ENCODE measurements around the gene SPATA33. TPM values are rescaled to one million over a fixed set of nuclear protein-coding genes. Genes with fewer than 3 reads are reported as not detected.

Gene SPATA33
- polyA plus RNA-seq, 2 of the 4 experiments (the other 2 are of a cell fraction), result 6.1 to 12.1 TPM

DNA sequence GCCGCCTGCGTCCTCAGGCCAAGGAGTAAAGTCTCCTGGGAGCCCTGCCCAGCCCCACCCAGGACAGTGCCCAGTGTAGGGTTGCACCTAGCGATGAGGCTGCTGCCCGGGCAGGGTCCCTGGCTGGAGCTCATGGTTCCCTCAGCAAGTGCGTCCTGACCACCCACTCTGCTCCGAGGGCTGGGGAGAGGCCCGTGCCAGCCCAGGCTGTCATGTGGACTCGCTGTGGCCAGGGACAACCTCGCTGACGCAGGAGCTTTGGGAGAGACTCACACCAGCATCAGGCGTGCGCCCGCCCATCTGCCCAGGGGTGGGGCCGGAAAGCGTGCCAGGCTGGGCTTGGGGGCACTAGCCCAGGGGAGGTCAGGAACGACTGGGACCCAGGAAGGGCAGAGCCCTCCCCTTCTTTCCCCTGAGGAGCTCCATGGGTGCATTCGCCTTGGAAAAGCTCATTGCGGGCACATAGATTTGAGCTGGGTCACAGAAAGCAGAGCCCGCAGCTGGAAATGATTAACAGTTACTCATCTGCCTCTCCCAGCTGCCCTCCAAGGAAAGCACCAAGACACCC, 24.5 kb upstream of the SPATA33 start:
- no peak for FAIRE-seq
- peak overlapping the region; percentile 95 for H3K4me2 ChIP-seq
- peak overlapping the region; percentile 24 for H3K4me3 ChIP-seq
- H3K9me3 ChIP-seq, result peaks cover 6% of the 10 kb centered on the region; the same call in 1 of the 3 replicates
- peak; percentile 84 to 86 for ATAC-seq
- H3K27ac ChIP-seq, result peak overlapping the region; percentile 87 to 88
- CTCF ChIA-PET, result interaction anchor here (0.7 to 11.1 kb wide), 13 partner anchors 8 to 70 kb away, joined by 3 to 143 read pairs (median 3); partner anchors contain the start of genes CPNE7 and DPEP1
- H3K4me1 ChIP-seq, result peaks cover 27% of the 10 kb centered on the region
- WGBS (ENCODE audit: missing lambda C conversion rate), result 0% methylated on average over 5 of the region's 19 CpGs
- DNase-seq (ENCODE audit: low read depth in 1 of 2, low spot score in 1 of 2), result peak; percentile 72 to 83
- POLR2A ChIA-PET, result interaction anchor here (0.6 to 1.3 kb wide), 8 partner anchors 10 to 70 kb away, joined by 3 to 6 read pairs (median 4); partner anchors contain the start of gene CDK10
- peak in 1 of 2 experiments; percentile 54; a peak in 1 of 5 replicates for TF ChIP-seq JUN (IDR thresholded peaks at IDR 0.05)
- TF ChIP-seq HEYL (CRISPR knock-in tag; IDR thresholded peaks at IDR 0.05), result no peak
- no peak for TF ChIP-seq FOSL2 (IDR thresholded peaks at IDR 0.05)
- TF ChIP-seq FOSL2 (CRISPR knock-in tag; IDR thresholded peaks at IDR 0.05), result peak; percentile 14; the same call in 1 of the 2 replicates
- peak; percentile 73; the same call in 1 of the 2 replicates for TF ChIP-seq BHLHE40 (IDR thresholded peaks at IDR 0.05; ENCODE audit: low read depth, low read length)
- TF ChIP-seq POLR2A (IDR thresholded peaks at IDR 0.05; ENCODE audit: low read length), result peak; percentile 54
- TF ChIP-seq POLR2AphosphoS2 (conservative IDR thresholded peaks at IDR 0.05; ENCODE audit: low read length), result no peak
- TF ChIP-seq KDM1A (IDR thresholded peaks at IDR 0.05; ENCODE audit: low read depth), result no peak
- TF ChIP-seq HDAC2 (IDR thresholded peaks at IDR 0.05), result no peak
- no peak for TF ChIP-seq CBX2 (IDR thresholded peaks at IDR 0.05; ENCODE audit: borderline replicate concordance, low read depth)
- no peak for TF ChIP-seq CHD2 (IDR thresholded peaks at IDR 0.05; ENCODE audit: low read length, partially characterized antibody)
- TF ChIP-seq, protein P1, sequence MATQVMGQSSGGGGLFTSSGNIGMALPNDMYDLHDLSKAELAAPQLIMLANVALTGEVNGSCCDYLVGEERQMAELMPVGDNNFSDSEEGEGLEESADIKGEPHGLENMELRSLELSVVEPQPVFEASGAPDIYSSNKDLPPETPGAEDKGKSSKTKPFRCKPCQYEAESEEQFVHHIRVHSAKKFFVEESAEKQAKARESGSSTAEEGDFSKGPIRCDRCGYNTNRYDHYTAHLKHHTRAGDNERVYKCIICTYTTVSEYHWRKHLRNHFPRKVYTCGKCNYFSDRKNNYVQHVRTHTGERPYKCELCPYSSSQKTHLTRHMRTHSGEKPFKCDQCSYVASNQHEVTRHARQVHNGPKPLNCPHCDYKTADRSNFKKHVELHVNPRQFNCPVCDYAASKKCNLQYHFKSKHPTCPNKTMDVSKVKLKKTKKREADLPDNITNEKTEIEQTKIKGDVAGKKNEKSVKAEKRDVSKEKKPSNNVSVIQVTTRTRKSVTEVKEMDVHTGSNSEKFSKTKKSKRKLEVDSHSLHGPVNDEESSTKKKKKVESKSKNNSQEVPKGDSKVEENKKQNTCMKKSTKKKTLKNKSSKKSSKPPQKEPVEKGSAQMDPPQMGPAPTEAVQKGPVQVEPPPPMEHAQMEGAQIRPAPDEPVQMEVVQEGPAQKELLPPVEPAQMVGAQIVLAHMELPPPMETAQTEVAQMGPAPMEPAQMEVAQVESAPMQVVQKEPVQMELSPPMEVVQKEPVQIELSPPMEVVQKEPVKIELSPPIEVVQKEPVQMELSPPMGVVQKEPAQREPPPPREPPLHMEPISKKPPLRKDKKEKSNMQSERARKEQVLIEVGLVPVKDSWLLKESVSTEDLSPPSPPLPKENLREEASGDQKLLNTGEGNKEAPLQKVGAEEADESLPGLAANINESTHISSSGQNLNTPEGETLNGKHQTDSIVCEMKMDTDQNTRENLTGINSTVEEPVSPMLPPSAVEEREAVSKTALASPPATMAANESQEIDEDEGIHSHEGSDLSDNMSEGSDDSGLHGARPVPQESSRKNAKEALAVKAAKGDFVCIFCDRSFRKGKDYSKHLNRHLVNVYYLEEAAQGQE (IDR thresholded peaks at IDR 0.05), result no peak
- TF ChIP-seq, protein P2, sequence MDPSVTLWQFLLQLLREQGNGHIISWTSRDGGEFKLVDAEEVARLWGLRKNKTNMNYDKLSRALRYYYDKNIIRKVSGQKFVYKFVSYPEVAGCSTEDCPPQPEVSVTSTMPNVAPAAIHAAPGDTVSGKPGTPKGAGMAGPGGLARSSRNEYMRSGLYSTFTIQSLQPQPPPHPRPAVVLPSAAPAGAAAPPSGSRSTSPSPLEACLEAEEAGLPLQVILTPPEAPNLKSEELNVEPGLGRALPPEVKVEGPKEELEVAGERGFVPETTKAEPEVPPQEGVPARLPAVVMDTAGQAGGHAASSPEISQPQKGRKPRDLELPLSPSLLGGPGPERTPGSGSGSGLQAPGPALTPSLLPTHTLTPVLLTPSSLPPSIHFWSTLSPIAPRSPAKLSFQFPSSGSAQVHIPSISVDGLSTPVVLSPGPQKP (IDR thresholded peaks at IDR 0.05; ENCODE audit: low read depth, low read length), result no peak
- no peak; a peak in 1 of 5 replicates for TF ChIP-seq EP300 (IDR thresholded peaks at IDR 0.05)
- TF ChIP-seq, protein P3, sequence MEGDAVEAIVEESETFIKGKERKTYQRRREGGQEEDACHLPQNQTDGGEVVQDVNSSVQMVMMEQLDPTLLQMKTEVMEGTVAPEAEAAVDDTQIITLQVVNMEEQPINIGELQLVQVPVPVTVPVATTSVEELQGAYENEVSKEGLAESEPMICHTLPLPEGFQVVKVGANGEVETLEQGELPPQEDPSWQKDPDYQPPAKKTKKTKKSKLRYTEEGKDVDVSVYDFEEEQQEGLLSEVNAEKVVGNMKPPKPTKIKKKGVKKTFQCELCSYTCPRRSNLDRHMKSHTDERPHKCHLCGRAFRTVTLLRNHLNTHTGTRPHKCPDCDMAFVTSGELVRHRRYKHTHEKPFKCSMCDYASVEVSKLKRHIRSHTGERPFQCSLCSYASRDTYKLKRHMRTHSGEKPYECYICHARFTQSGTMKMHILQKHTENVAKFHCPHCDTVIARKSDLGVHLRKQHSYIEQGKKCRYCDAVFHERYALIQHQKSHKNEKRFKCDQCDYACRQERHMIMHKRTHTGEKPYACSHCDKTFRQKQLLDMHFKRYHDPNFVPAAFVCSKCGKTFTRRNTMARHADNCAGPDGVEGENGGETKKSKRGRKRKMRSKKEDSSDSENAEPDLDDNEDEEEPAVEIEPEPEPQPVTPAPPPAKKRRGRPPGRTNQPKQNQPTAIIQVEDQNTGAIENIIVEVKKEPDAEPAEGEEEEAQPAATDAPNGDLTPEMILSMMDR (IDR thresholded peaks at IDR 0.05), result no peak
- peak; percentile 65 for TF ChIP-seq MAFK (IDR thresholded peaks at IDR 0.05; ENCODE audit: partially characterized antibody)
- TF ChIP-seq, protein P4, sequence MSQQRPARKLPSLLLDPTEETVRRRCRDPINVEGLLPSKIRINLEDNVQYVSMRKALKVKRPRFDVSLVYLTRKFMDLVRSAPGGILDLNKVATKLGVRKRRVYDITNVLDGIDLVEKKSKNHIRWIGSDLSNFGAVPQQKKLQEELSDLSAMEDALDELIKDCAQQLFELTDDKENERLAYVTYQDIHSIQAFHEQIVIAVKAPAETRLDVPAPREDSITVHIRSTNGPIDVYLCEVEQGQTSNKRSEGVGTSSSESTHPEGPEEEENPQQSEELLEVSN (IDR thresholded peaks at IDR 0.05; ENCODE audit: borderline replicate concordance, low read depth), result peak; percentile 58; the same call in 1 of the 2 replicates
- TF ChIP-seq NPAS2 (CRISPR knock-in tag; IDR thresholded peaks at IDR 0.05; ENCODE audit: borderline replicate concordance), result no peak
- peak; percentile 52; the same call in 1 of the 2 replicates for TF ChIP-seq MYC (IDR thresholded peaks at IDR 0.05; ENCODE audit: borderline replicate concordance, low read length)
- TF ChIP-seq ZSCAN20 (CRISPR knock-in tag; IDR thresholded peaks at IDR 0.05), result no peak
- no peak for TF ChIP-seq ZC3H11A (IDR thresholded peaks at IDR 0.05)
- TF ChIP-seq NFE2L2 (conservative IDR thresholded peaks at IDR 0.05; ENCODE audit: low read length), result no peak
- TF ChIP-seq, protein P5, sequence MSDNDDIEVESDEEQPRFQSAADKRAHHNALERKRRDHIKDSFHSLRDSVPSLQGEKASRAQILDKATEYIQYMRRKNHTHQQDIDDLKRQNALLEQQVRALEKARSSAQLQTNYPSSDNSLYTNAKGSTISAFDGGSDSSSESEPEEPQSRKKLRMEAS (IDR thresholded peaks at IDR 0.05), result peak; percentile 84
- no peak for TF ChIP-seq EHF (CRISPR knock-in tag; IDR thresholded peaks at IDR 0.05)
- no peak for TF ChIP-seq RARB (CRISPR knock-in tag; IDR thresholded peaks at IDR 0.05)
- no peak for TF ChIP-seq EHMT2 (IDR thresholded peaks at IDR 0.05; ENCODE audit: low read depth)
- TF ChIP-seq HOXB13 (CRISPR knock-in tag; IDR thresholded peaks at IDR 0.05; ENCODE audit: low read depth), result peak; percentile 27; the same call in 1 of the 2 replicates
- TF ChIP-seq, protein P6, sequence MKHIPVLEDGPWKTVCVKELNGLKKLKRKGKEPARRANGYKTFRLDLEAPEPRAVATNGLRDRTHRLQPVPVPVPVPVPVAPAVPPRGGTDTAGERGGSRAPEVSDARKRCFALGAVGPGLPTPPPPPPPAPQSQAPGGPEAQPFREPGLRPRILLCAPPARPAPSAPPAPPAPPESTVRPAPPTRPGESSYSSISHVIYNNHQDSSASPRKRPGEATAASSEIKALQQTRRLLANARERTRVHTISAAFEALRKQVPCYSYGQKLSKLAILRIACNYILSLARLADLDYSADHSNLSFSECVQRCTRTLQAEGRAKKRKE (CRISPR knock-in tag; IDR thresholded peaks at IDR 0.05; ENCODE audit: low read depth), result 0 out of 2 replicates have a peak, but pooled peaks have one; percentile 20
- TF ChIP-seq ZFP36 (IDR thresholded peaks at IDR 0.05; ENCODE audit: borderline replicate concordance, partially characterized antibody), result no peak
- TF ChIP-seq, protein P7, sequence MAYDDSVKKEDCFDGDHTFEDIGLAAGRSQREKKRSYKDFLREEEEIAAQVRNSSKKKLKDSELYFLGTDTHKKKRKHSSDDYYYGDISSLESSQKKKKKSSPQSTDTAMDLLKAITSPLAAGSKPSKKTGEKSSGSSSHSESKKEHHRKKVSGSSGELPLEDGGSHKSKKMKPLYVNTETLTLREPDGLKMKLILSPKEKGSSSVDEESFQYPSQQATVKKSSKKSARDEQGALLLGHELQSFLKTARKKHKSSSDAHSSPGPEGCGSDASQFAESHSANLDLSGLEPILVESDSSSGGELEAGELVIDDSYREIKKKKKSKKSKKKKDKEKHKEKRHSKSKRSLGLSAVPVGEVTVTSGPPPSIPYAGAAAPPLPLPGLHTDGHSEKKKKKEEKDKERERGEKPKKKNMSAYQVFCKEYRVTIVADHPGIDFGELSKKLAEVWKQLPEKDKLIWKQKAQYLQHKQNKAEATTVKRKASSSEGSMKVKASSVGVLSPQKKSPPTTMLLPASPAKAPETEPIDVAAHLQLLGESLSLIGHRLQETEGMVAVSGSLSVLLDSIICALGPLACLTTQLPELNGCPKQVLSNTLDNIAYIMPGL (CRISPR knock-in tag; IDR thresholded peaks at IDR 0.05; ENCODE audit: borderline replicate concordance), result no peak
- no peak for TF ChIP-seq ESRRA (IDR thresholded peaks at IDR 0.05; ENCODE audit: borderline replicate concordance, low read length)

All from A549 (cell line).